Neural cell (in vitro differentiated cells): ENCODE measurements around the gene SLC6A16. TPM values are rescaled to one million over a fixed set of nuclear protein-coding genes. Genes with fewer than 3 reads are reported as not detected.

ENCODE experiments used
- H2AFZ ChIP-seq: fragments of 200-600, 300-800 bp; sonication (generic), shearing (Covaris generic); 2 replicates; pipeline ENCODE4 v1.6.0; 2014; ENCODE audit warnings: low read depth, mild to moderate bottlenecking, antibody characterized with exemption, low read length, moderate library complexity
- H3F3A ChIP-seq: fragments of 200-600 bp; shearing (Covaris generic); 2 replicates; pipeline ENCODE4 v1.6.1; 2016; ENCODE audit warnings: mild to moderate bottlenecking, moderate library complexity, mixed read lengths, antibody characterized with exemption, low read length; ENCODE audit not compliant: insufficient read depth, poor library complexity, severe bottlenecking
- H3K27ac ChIP-seq: fragments of 200-600, 300-800 bp; sonication (generic), shearing (Covaris generic); 2 replicates; pipeline ENCODE4 v1.5.1; 2014; ENCODE audit warnings: mild to moderate bottlenecking, low read length, moderate library complexity
- H3K27me3 ChIP-seq: fragments of 300-800, 200-600 bp; sonication (generic), shearing (Covaris generic); 2 replicates; pipeline ENCODE4 v1.6.0; 2014; ENCODE audit warnings: mild to moderate bottlenecking, low read depth, low read length, moderate library complexity; ENCODE audit not compliant: insufficient read depth
- H3K36me3 ChIP-seq: fragments of 300-800, 200-600 bp; sonication (generic), shearing (Covaris generic); 2 replicates; pipeline ENCODE4 v1.5.1; 2014; ENCODE audit warnings: mild to moderate bottlenecking, antibody characterized with exemption, low read length, moderate library complexity; ENCODE audit not compliant: insufficient read depth
- H3K4me2 ChIP-seq: fragments of 300-800, 200-600 bp; sonication (generic), shearing (Covaris generic); 2 replicates; pipeline ENCODE4 v1.6.0; 2014; ENCODE audit warnings: mild to moderate bottlenecking, low read length
- H3K4me3 ChIP-seq: fragments of 300-800, 200-600 bp; sonication (generic), shearing (Covaris generic); 2 replicates; pipeline ENCODE4 v1.5.1; 2014; ENCODE audit warnings: mild to moderate bottlenecking, low read length, moderate library complexity
- H3K79me2 ChIP-seq: fragments of 200-600 bp; shearing (Covaris generic); replicated peaks from 2 replicates; pipeline ENCODE4 v1.6.0; 2014; ENCODE audit warnings: mild to moderate bottlenecking, low read length, moderate library complexity; ENCODE audit not compliant: insufficient read depth
- H3K9ac ChIP-seq: fragments of 300-800, 200-600 bp; sonication (generic), shearing (Covaris generic); 2 replicates; pipeline ENCODE4 v1.6.1; 2016; ENCODE audit warnings: mild to moderate bottlenecking, low read length, mixed read lengths
- H3K9me2 ChIP-seq: fragments of 200-600 bp; shearing (Covaris generic); 2 replicates; pipeline ENCODE4 v1.6.1; 2016; ENCODE audit warnings: mild to moderate bottlenecking, low read length, mixed read lengths; ENCODE audit not compliant: insufficient read depth
- H3K9me3 ChIP-seq: fragments of 200-600, 300-800 bp; sonication (generic), shearing (Covaris generic); 2 replicates; pipeline ENCODE4 v1.6.1; 2016; ENCODE audit warnings: mild to moderate bottlenecking, mixed run types, low read length, moderate library complexity, mixed read lengths
- H4K20me1 ChIP-seq: fragments of 200-600 bp; shearing (Covaris generic); 2 replicates; pipeline ENCODE4 v1.6.1; 2016; ENCODE audit warnings: mild to moderate bottlenecking, mixed run types; ENCODE audit not compliant: insufficient read depth
- EP300 ChIP-seq: fragments of 450-650 bp; conservative IDR thresholded peaks from 2 replicates; pipeline ENCODE4 v1.6.1; 2014; ENCODE audit warnings: antibody characterized with exemption, mild to moderate bottlenecking, moderate library complexity; ENCODE audit not compliant: poor library complexity, severe bottlenecking
- EZH2 ChIP-seq: fragments of 200-600, 300-800 bp; shearing (Covaris generic), sonication (generic); IDR thresholded peaks from 2 replicates; pipeline ENCODE4 v1.6.1; 2014; ENCODE audit warnings: antibody characterized with exemption, low read length, borderline replicate concordance, mild to moderate bottlenecking; ENCODE audit not compliant: insufficient read depth, poor library complexity, severe bottlenecking
- MXI1 ChIP-seq: fragments of 450-650 bp; conservative IDR thresholded peaks from 2 replicates; pipeline ENCODE4 v1.6.1; 2014; ENCODE audit warnings: antibody characterized with exemption, mild to moderate bottlenecking; ENCODE audit not compliant: poor library complexity, severe bottlenecking
- POLR2AphosphoS5 ChIP-seq: IDR thresholded peaks from 2 replicates; pipeline ENCODE4 v1.6.1; 2012
- RAD21 ChIP-seq: fragments of 450-650 bp; conservative IDR thresholded peaks from 2 replicates; pipeline ENCODE4 v1.6.1; 2014; ENCODE audit warnings: antibody characterized with exemption, mild to moderate bottlenecking, moderate library complexity
- REST ChIP-seq: IDR thresholded peaks from 2 replicates; pipeline ENCODE4 v1.6.1; 2012; ENCODE audit warnings: borderline replicate concordance
- SMC3 ChIP-seq: fragments of 450-650 bp; conservative IDR thresholded peaks from 2 replicates; pipeline ENCODE4 v1.6.1; 2014; ENCODE audit warnings: antibody characterized with exemption, mild to moderate bottlenecking, moderate library complexity; ENCODE audit not compliant: poor library complexity
- TAF1 ChIP-seq: IDR thresholded peaks from 2 replicates; pipeline ENCODE4 v1.6.1; 2012; ENCODE audit warnings: low read depth
- polyA plus RNA-seq: library from polyadenylated mRNA; depleted of rRNA; stranded (reverse); fragments of >200 nt; gene quantifications from 2 replicates; pipeline ENCODE4 v1.2.3, GENCODE V29; 2014
- TF ChIP-seq, protein P1 (sequence below): fragments of 450-650 bp; IDR thresholded peaks from 2 replicates; pipeline ENCODE4 v1.5.1; 2014; ENCODE audit warnings: antibody characterized with exemption, mild to moderate bottlenecking, moderate library complexity; ENCODE audit not compliant: poor library complexity, severe bottlenecking

The SLC6A16 gene
- polyA plus RNA-seq, 1 donor from 2014 or later: not detected

GRCh38 chr19:49349567-49349966 lies 24.6 kb upstream of the SLC6A16 start:
- Histone ChIP-seq H3K4me3 (no peak overlapping the region), H3K27ac (no peak overlapping the region), H3K27me3 (no peaks in the 10 kb centered on the region), H3K9ac (no peak overlapping the region), H3F3A (no peaks in the 10 kb centered on the region), H4K20me1 (no peaks in the 10 kb centered on the region), H3K9me2 (no peaks in the 10 kb centered on the region), H3K9me3 (no peaks in the 10 kb centered on the region), H2AFZ (no peak overlapping the region), H3K4me2 (no peak overlapping the region), H3K79me2 (no peaks in the 10 kb centered on the region), H3K36me3 (no peaks in the 10 kb centered on the region)
- no peak for TF ChIP-seq TAF1
- TF ChIP-seq EP300: no peak
- no peak for TF ChIP-seq MXI1

GRCh38 chr19:49348305-49349189 lies 23.6 kb upstream of the SLC6A16 start:
- H3K79me2 ChIP-seq: no peaks in the 10 kb centered on the region
- TF ChIP-seq POLR2AphosphoS5 (no peak), MXI1 (no peak), EZH2 (no peak), TAF1 (no peak)
- H3K9me3 ChIP-seq: no peaks in the 10 kb centered on the region
- H2AFZ ChIP-seq: peak overlapping the region; percentile 24
- H3K9me2 ChIP-seq: no peaks in the 10 kb centered on the region
- H3K9ac ChIP-seq: no peak overlapping the region
- H3K27ac ChIP-seq: no peak overlapping the region
- H3K4me2 ChIP-seq: no peak overlapping the region
- no peaks in the 10 kb centered on the region for H4K20me1 ChIP-seq
- H3K27me3 ChIP-seq: no peaks in the 10 kb centered on the region
- H3K36me3 ChIP-seq: no peaks in the 10 kb centered on the region
- no peak overlapping the region for H3K4me3 ChIP-seq
- H3F3A ChIP-seq: no peaks in the 10 kb centered on the region

DNA sequence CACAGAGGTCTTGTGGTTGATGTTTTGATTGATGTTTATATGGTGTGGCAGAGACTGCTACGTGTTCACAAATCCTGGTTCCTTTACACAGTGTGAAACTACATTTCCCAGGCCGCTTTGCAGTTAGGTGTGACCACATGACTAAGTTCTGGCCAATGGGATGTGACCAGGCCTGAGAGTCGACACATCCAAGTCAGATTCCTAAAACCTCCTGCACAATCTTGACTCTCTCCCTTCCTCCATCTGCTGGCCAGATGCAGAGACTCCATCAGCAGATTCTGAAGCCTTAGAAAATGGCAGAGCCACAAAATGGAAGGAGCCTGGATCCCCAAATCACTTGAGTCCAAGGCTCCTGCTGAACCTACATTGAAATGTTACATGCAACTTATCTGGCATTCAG lies 22.8 kb upstream of the SLC6A16 start:
- Histone ChIP-seq H3K9me3 (no peaks in the 10 kb centered on the region), H2AFZ (peak overlapping the region; percentile 24), H3K27ac (no peak overlapping the region), H3K9ac (no peak overlapping the region), H3K9me2 (no peaks in the 10 kb centered on the region), H3F3A (no peaks in the 10 kb centered on the region), H3K79me2 (no peaks in the 10 kb centered on the region), H3K36me3 (no peaks in the 10 kb centered on the region), H3K4me3 (no peak overlapping the region), H3K4me2 (no peak overlapping the region), H3K27me3 (no peaks in the 10 kb centered on the region), H4K20me1 (no peaks in the 10 kb centered on the region)
- TF ChIP-seq SMC3: peak; percentile 34
- TF ChIP-seq MXI1: no peak
- TF ChIP-seq REST: no peak
- no peak for TF ChIP-seq POLR2AphosphoS5
- TF ChIP-seq, protein P1, sequence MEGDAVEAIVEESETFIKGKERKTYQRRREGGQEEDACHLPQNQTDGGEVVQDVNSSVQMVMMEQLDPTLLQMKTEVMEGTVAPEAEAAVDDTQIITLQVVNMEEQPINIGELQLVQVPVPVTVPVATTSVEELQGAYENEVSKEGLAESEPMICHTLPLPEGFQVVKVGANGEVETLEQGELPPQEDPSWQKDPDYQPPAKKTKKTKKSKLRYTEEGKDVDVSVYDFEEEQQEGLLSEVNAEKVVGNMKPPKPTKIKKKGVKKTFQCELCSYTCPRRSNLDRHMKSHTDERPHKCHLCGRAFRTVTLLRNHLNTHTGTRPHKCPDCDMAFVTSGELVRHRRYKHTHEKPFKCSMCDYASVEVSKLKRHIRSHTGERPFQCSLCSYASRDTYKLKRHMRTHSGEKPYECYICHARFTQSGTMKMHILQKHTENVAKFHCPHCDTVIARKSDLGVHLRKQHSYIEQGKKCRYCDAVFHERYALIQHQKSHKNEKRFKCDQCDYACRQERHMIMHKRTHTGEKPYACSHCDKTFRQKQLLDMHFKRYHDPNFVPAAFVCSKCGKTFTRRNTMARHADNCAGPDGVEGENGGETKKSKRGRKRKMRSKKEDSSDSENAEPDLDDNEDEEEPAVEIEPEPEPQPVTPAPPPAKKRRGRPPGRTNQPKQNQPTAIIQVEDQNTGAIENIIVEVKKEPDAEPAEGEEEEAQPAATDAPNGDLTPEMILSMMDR: peak; percentile 47
- TF ChIP-seq TAF1: no peak
- TF ChIP-seq EP300: no peak
- no peak for TF ChIP-seq EZH2
- no peak for TF ChIP-seq RAD21
